SK-N-SH (cell line): ENCODE data around the gene TNFAIP3.

Experiments
- CTCF ChIP-seq: fragments of 200-600 bp; sonication (generic); IDR thresholded peaks from 2 replicates; pipeline ENCODE4 v1.6.1; 2017; ENCODE audit warnings: antibody characterized with exemption, mild to moderate bottlenecking, moderate library complexity
- RFX5 ChIP-seq: IDR thresholded peaks from 2 replicates; pipeline ENCODE4 v1.6.1; 2012; ENCODE audit warnings: mild to moderate bottlenecking, improper control_type of control experiment, low read length
- TAF1 ChIP-seq: IDR thresholded peaks from 2 replicates; pipeline ENCODE4 v1.6.1; 2012; ENCODE audit warnings: low read depth, mild to moderate bottlenecking, low read length, moderate library complexity, borderline replicate concordance
- YY1 ChIP-seq: IDR thresholded peaks from 2 replicates; pipeline ENCODE4 v1.4.0; 2012; ENCODE audit warnings: low read depth, mild to moderate bottlenecking

DNA sequence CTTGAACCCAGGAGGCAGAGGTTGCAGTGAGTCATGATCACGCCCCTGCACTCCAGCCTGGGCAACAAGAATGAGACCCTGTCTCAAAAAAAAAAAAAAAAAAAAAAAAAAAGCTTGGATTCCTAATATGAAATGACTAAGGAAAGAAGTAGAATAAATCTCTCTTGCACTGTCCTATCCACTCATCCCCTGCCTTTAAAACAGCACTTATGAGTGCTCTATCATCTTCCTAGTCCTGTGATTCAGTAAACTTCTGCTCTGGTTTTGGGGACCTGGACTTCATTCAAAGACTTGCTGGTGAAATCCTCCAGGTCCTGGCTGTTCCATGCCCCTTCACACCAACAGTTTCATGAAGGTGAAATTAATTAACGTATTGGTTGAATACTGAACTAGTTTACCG is 29.6 kb downstream of the TNFAIP3 start:
- TF ChIP-seq TAF1: no peak
- TF ChIP-seq CTCF: no peak
- TF ChIP-seq RFX5: no peak
- no peak for TF ChIP-seq YY1
